Neural cell (in vitro differentiated cells): ENCODE measurements around the gene MBD3. TPM values are rescaled to one million over a fixed set of nuclear protein-coding genes. Genes with fewer than 3 reads are reported as not detected.
A peak's percentile ranks its signal among the peaks of the same experiment; 100 is the strongest.

Experiments
- H2AFZ ChIP-seq: fragments of 200-600, 300-800 bp; sonication (generic), shearing (Covaris generic); 2 replicates; pipeline ENCODE4 v1.6.0; 2014; ENCODE audit warnings: low read depth, mild to moderate bottlenecking, antibody characterized with exemption, low read length, moderate library complexity
- H3F3A ChIP-seq: fragments of 200-600 bp; shearing (Covaris generic); 2 replicates; pipeline ENCODE4 v1.6.1; 2016; ENCODE audit warnings: mild to moderate bottlenecking, moderate library complexity, mixed read lengths, antibody characterized with exemption, low read length; ENCODE audit not compliant: insufficient read depth, poor library complexity, severe bottlenecking
- H3K27ac ChIP-seq: fragments of 200-600, 300-800 bp; sonication (generic), shearing (Covaris generic); 2 replicates; pipeline ENCODE4 v1.5.1; 2014; ENCODE audit warnings: mild to moderate bottlenecking, low read length, moderate library complexity
- H3K27me3 ChIP-seq: fragments of 300-800, 200-600 bp; sonication (generic), shearing (Covaris generic); 2 replicates; pipeline ENCODE4 v1.6.0; 2014; ENCODE audit warnings: mild to moderate bottlenecking, low read depth, low read length, moderate library complexity; ENCODE audit not compliant: insufficient read depth
- H3K36me3 ChIP-seq: fragments of 300-800, 200-600 bp; sonication (generic), shearing (Covaris generic); 2 replicates; pipeline ENCODE4 v1.5.1; 2014; ENCODE audit warnings: mild to moderate bottlenecking, antibody characterized with exemption, low read length, moderate library complexity; ENCODE audit not compliant: insufficient read depth
- H3K4me2 ChIP-seq: fragments of 300-800, 200-600 bp; sonication (generic), shearing (Covaris generic); 2 replicates; pipeline ENCODE4 v1.6.0; 2014; ENCODE audit warnings: mild to moderate bottlenecking, low read length
- H3K4me3 ChIP-seq: fragments of 300-800, 200-600 bp; sonication (generic), shearing (Covaris generic); 2 replicates; pipeline ENCODE4 v1.5.1; 2014; ENCODE audit warnings: mild to moderate bottlenecking, low read length, moderate library complexity
- H3K79me2 ChIP-seq: fragments of 200-600 bp; shearing (Covaris generic); replicated peaks from 2 replicates; pipeline ENCODE4 v1.6.0; 2014; ENCODE audit warnings: mild to moderate bottlenecking, low read length, moderate library complexity; ENCODE audit not compliant: insufficient read depth
- H3K9ac ChIP-seq: fragments of 300-800, 200-600 bp; sonication (generic), shearing (Covaris generic); 2 replicates; pipeline ENCODE4 v1.6.1; 2016; ENCODE audit warnings: mild to moderate bottlenecking, low read length, mixed read lengths
- H3K9me2 ChIP-seq: fragments of 200-600 bp; shearing (Covaris generic); 2 replicates; pipeline ENCODE4 v1.6.1; 2016; ENCODE audit warnings: mild to moderate bottlenecking, low read length, mixed read lengths; ENCODE audit not compliant: insufficient read depth
- H3K9me3 ChIP-seq: fragments of 200-600, 300-800 bp; sonication (generic), shearing (Covaris generic); 2 replicates; pipeline ENCODE4 v1.6.1; 2016; ENCODE audit warnings: mild to moderate bottlenecking, mixed run types, low read length, moderate library complexity, mixed read lengths
- H4K20me1 ChIP-seq: fragments of 200-600 bp; shearing (Covaris generic); 2 replicates; pipeline ENCODE4 v1.6.1; 2016; ENCODE audit warnings: mild to moderate bottlenecking, mixed run types; ENCODE audit not compliant: insufficient read depth
- EP300 ChIP-seq: fragments of 450-650 bp; conservative IDR thresholded peaks from 2 replicates; pipeline ENCODE4 v1.6.1; 2014; ENCODE audit warnings: antibody characterized with exemption, mild to moderate bottlenecking, moderate library complexity; ENCODE audit not compliant: poor library complexity, severe bottlenecking
- EZH2 ChIP-seq: fragments of 200-600, 300-800 bp; shearing (Covaris generic), sonication (generic); IDR thresholded peaks from 2 replicates; pipeline ENCODE4 v1.6.1; 2014; ENCODE audit warnings: antibody characterized with exemption, low read length, borderline replicate concordance, mild to moderate bottlenecking; ENCODE audit not compliant: insufficient read depth, poor library complexity, severe bottlenecking
- MXI1 ChIP-seq: fragments of 450-650 bp; conservative IDR thresholded peaks from 2 replicates; pipeline ENCODE4 v1.6.1; 2014; ENCODE audit warnings: antibody characterized with exemption, mild to moderate bottlenecking; ENCODE audit not compliant: poor library complexity, severe bottlenecking
- POLR2AphosphoS5 ChIP-seq: IDR thresholded peaks from 2 replicates; pipeline ENCODE4 v1.6.1; 2012
- RAD21 ChIP-seq: fragments of 450-650 bp; conservative IDR thresholded peaks from 2 replicates; pipeline ENCODE4 v1.6.1; 2014; ENCODE audit warnings: antibody characterized with exemption, mild to moderate bottlenecking, moderate library complexity
- REST ChIP-seq: IDR thresholded peaks from 2 replicates; pipeline ENCODE4 v1.6.1; 2012; ENCODE audit warnings: borderline replicate concordance
- SMC3 ChIP-seq: fragments of 450-650 bp; conservative IDR thresholded peaks from 2 replicates; pipeline ENCODE4 v1.6.1; 2014; ENCODE audit warnings: antibody characterized with exemption, mild to moderate bottlenecking, moderate library complexity; ENCODE audit not compliant: poor library complexity
- TAF1 ChIP-seq: IDR thresholded peaks from 2 replicates; pipeline ENCODE4 v1.6.1; 2012; ENCODE audit warnings: low read depth
- polyA plus RNA-seq: library from polyadenylated mRNA; depleted of rRNA; stranded (reverse); fragments of >200 nt; gene quantifications from 2 replicates; pipeline ENCODE4 v1.2.3, GENCODE V29; 2014
- TF ChIP-seq, protein P1 (sequence below): fragments of 450-650 bp; IDR thresholded peaks from 2 replicates; pipeline ENCODE4 v1.5.1; 2014; ENCODE audit warnings: antibody characterized with exemption, mild to moderate bottlenecking, moderate library complexity; ENCODE audit not compliant: poor library complexity, severe bottlenecking

MBD3 gene
- polyA plus RNA-seq, 1 donor from 2014 or later, result 80.1 TPM

- no peaks in the 10 kb centered on the region for H4K20me1 ChIP-seq
- peak overlapping the region; percentile 98 for H3K9ac ChIP-seq
- no peak for TF ChIP-seq TAF1
- TF ChIP-seq POLR2AphosphoS5, result peak; percentile 83
- TF ChIP-seq RAD21, result peak; percentile 14
- TF ChIP-seq SMC3, result peak; percentile 16
- TF ChIP-seq EP300, result peak; percentile 65
- no peak for TF ChIP-seq EZH2
- TF ChIP-seq MXI1, result peak; percentile 97
- TF ChIP-seq, protein P1, sequence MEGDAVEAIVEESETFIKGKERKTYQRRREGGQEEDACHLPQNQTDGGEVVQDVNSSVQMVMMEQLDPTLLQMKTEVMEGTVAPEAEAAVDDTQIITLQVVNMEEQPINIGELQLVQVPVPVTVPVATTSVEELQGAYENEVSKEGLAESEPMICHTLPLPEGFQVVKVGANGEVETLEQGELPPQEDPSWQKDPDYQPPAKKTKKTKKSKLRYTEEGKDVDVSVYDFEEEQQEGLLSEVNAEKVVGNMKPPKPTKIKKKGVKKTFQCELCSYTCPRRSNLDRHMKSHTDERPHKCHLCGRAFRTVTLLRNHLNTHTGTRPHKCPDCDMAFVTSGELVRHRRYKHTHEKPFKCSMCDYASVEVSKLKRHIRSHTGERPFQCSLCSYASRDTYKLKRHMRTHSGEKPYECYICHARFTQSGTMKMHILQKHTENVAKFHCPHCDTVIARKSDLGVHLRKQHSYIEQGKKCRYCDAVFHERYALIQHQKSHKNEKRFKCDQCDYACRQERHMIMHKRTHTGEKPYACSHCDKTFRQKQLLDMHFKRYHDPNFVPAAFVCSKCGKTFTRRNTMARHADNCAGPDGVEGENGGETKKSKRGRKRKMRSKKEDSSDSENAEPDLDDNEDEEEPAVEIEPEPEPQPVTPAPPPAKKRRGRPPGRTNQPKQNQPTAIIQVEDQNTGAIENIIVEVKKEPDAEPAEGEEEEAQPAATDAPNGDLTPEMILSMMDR, result no peak
- no peak for TF ChIP-seq REST
- peak overlapping the region; percentile 88 for H3K4me2 ChIP-seq
- H2AFZ ChIP-seq, result peak overlapping the region; percentile 45
- no peaks in the 10 kb centered on the region for H3K9me2 ChIP-seq
- H3K79me2 ChIP-seq, result peaks cover 42% of the 10 kb centered on the region
- peak overlapping the region; percentile 96 for H3K4me3 ChIP-seq
- H3K36me3 ChIP-seq, result no peaks in the 10 kb centered on the region
- no peaks in the 10 kb centered on the region for H3K27me3 ChIP-seq
- peak overlapping the region; percentile 94 for H3K27ac ChIP-seq
- H3F3A ChIP-seq, result no peaks in the 10 kb centered on the region
- H3K9me3 ChIP-seq, result no peaks in the 10 kb centered on the region
Measured at GRCh38 chr19:1592024-1592754, 476 bp downstream of the MBD3 start.

GRCh38 chr19:1591421-1592023 is 1.1 kb downstream of the MBD3 start:
- H2AFZ ChIP-seq, result peak overlapping the region; percentile 45
- H3F3A ChIP-seq, result no peaks in the 10 kb centered on the region
- peak overlapping the region; percentile 96 for H3K4me3 ChIP-seq
- H3K9ac ChIP-seq, result peak overlapping the region; percentile 98
- TF ChIP-seq, protein P1, result no peak
- TF ChIP-seq REST (no peak), MXI1 (no peak), TAF1 (no peak), RAD21 (no peak), POLR2AphosphoS5 (no peak), EZH2 (no peak), EP300 (no peak), SMC3 (no peak)
- H3K36me3 ChIP-seq, result no peaks in the 10 kb centered on the region
- peak overlapping the region; percentile 88 for H3K4me2 ChIP-seq
- H4K20me1 ChIP-seq, result no peaks in the 10 kb centered on the region
- no peaks in the 10 kb centered on the region for H3K27me3 ChIP-seq
- H3K79me2 ChIP-seq, result peaks cover 44% of the 10 kb centered on the region
- H3K27ac ChIP-seq, result peak overlapping the region; percentile 94
- H3K9me3 ChIP-seq, result no peaks in the 10 kb centered on the region
- no peaks in the 10 kb centered on the region for H3K9me2 ChIP-seq
